Naive B cell (primary cell): ENCODE data around the gene SLC16A3. TPM values are rescaled to one million over a fixed set of nuclear protein-coding genes. Genes with fewer than 3 reads are reported as not detected.
A peak's percentile ranks its signal among the peaks of the same experiment; 100 is the strongest.
"Not testable (repeated sequence)": the region's sequence is repeated elsewhere in the genome, so short reads cannot be mapped to it uniquely, and the experiment has no call there.

Source experiments
- ATAC-seq, 2 donors: fragments of 150-1000 bp; cut with Tn5 transposase; 2 replicates each; pipeline ENCODE4 v1.10.0; 2021; ENCODE audit warnings: low read depth in 2 of 2, mild to moderate bottlenecking in 2 of 2, moderate library complexity in 2 of 2
- DNase-seq: peaks from one replicate; pipeline ENCODE4 v3.0.0; 2022
- H3K27ac Mint-ChIP-seq, 6 donors: one replicate each; pipeline ENCODE4 v1.8.0; 2020 to 2022; ENCODE audit warnings: mild to moderate bottlenecking in 6 of 6, mixed read lengths in 6 of 6, moderate library complexity in 5 of 6, inconsistent platforms in 2 of 6
- H3K27me3 Mint-ChIP-seq, 3 donors: one replicate each; pipeline ENCODE4 v1.8.0; 2021 to 2022; ENCODE audit warnings: mixed read lengths in 3 of 3, mild to moderate bottlenecking in 1 of 3
- H3K36me3 Mint-ChIP-seq, 2 donors: one replicate each; pipeline ENCODE4 v1.8.0; 2020 to 2022; ENCODE audit warnings: mixed read lengths in 2 of 2, inconsistent platforms in 1 of 2, mild to moderate bottlenecking in 1 of 2
- H3K4me1 Mint-ChIP-seq, 3 donors: one replicate each; pipeline ENCODE4 v1.8.0; 2020 to 2022; ENCODE audit warnings: mixed read lengths in 3 of 3, inconsistent platforms in 1 of 3, mild to moderate bottlenecking in 1 of 3, moderate library complexity in 1 of 3
- H3K4me3 Mint-ChIP-seq, 8 donors: one replicate each; pipeline ENCODE4 v1.8.0; 2020 to 2022; ENCODE audit warnings: mild to moderate bottlenecking in 8 of 8, mixed read lengths in 8 of 8, moderate library complexity in 8 of 8, inconsistent platforms in 2 of 8
- H3K9me3 Mint-ChIP-seq, 7 donors: one replicate each; pipeline ENCODE4 v1.8.0; 2020 to 2022; ENCODE audit warnings: mixed read lengths in 7 of 7, mild to moderate bottlenecking in 5 of 7, inconsistent platforms in 2 of 7, moderate library complexity in 1 of 7
- polyA plus RNA-seq, 6 donors: library from polyadenylated mRNA; unstranded; fragments of 300-500 nt; fragmentation: Illumina TruSeq; gene quantifications; one replicate each; pipeline ENCODE4 v1.2.3, GENCODE V29; 2021; ENCODE audit warnings: low read depth in 6 of 6

The SLC16A3 gene
- polyA plus RNA-seq = 1 to 10 TPM; 1.9 to 3.6 (median 1.9) TPM

DNA sequence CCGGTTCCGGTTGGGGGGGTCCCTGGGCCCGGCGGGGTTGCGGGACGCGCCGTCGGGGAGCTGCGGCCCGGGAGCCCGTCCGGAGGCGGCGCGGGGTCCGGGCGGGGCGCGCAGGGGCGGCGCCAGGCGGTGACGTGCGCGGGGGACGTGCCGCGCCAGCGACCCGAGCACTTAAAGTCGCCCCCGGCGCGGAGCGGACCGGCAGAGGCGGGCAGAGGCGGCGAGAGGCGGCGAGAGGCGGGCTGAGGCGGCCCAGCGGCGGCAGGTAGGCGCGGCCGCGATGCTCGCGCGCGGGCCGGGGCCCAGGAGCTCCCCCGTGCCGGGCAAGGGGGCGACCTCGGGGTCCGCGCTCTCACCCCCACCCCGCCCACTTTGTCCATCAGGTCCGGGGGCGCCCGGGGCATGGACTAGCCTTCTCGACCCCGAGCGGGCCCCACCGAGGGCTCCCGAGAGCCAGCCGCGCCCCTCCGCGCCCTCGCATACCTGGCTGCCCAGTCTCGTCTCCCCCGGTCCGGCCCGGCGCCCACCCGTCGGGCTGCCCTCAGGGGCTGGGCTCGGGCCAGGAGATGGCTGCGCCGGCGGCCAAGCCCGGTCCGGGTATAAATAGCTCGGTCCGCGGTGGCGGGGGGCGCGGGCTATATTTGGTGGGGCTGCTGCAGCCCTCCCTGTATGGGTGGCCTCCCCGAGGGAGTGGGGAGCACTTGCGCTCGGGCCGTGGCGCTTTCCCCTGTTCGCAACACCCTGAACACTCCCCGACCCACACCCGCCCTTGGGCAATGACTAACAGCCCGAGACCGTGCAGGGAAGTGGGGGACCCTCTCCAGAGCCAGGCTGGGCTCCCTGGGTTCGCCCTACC, at the start of gene SLC16A3:
SLC16A3 (plus strand) TSS at position 201 of the 856 bp plus-strand sequence. CDS start 6,967 bp downstream, outside the sequence.
- peaks cover 7 to 16% (median 13%) of the 10 kb centered on the region in 3 donors for H3K4me1 Mint-ChIP-seq
- H3K9me3 Mint-ChIP-seq = no peaks in the 10 kb centered on the region
- no peaks in the 10 kb centered on the region for H3K27me3 Mint-ChIP-seq
- peak within 1 kb of the TSS; percentile 87 to 99 (median 93) for H3K27ac Mint-ChIP-seq
- DNase-seq = peak; percentile 79
- peak within 1 kb of the TSS; percentile 82 to 96 (median 86) for H3K4me3 Mint-ChIP-seq
- peak; percentile 73 to 77 for ATAC-seq
- H3K36me3 Mint-ChIP-seq = no peaks in the 10 kb centered on the region

DNA sequence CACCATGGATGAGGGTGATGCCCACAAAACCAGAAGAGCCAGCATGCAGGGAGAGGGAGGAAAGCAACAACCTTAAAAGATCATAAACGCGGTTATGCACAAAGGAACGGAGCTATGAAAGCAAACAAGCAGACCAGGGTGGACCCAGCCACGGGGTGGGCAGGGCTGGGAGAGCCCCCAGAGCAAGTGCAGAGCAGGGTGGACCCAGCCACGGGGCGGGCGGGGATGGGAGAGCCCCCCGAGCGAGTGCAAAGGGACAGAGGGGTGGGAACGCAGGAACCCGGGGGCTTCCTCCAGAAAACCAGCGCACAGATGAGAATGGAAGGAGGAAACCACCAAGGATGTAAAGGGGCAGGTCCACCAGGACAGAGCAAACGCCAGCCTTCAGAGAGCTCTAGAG, 49.4 kb upstream of the SLC16A3 start:
- ATAC-seq = no peak
- Mint-ChIP-seq H3K4me3 (no peak overlapping the region), H3K27me3 (no peaks in the 10 kb centered on the region), H3K36me3 (no peaks in the 10 kb centered on the region), H3K27ac (no peak overlapping the region), H3K4me1 (peaks cover 0 to 5% (median 0%) of the 10 kb centered on the region in 3 donors), H3K9me3 (no peaks in the 10 kb centered on the region)
- no peak for DNase-seq

DNA sequence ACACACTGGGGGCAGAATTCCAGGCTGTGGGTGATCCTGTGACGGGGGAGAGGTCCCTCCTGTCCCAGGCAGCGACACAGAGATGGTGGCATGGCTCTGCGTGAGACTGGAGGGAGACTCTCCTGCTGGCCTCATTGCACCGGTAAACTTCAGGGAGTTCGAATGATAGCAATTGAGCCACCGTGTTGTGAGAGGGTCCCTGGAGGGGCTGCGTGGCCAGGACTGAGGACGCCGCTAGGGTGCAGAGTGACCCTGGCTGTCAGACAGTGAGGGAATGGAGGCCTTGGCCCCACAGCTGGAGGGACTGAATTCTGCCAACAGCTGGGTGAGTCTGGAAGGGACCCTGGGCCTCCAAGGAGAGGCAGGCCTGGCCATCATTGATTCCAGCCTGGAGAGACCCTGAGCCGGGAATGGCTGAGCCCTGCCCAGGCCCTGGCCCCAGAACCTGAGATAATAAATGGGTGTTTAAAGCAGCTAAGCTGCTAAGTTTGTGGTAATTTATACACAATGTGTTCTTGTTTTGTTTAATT, 48.8 kb upstream of the SLC16A3 start:
- peaks cover 0 to 5% (median 0%) of the 10 kb centered on the region in 3 donors for H3K4me1 Mint-ChIP-seq
- H3K36me3 Mint-ChIP-seq = no peaks in the 10 kb centered on the region
- peak overlapping the region in 1 of 6 donors; percentile 84 for H3K27ac Mint-ChIP-seq
- H3K4me3 Mint-ChIP-seq = no peak overlapping the region
- ATAC-seq (no peak), DNase-seq (no peak)
- no peaks in the 10 kb centered on the region for H3K9me3 Mint-ChIP-seq
- H3K27me3 Mint-ChIP-seq = no peaks in the 10 kb centered on the region

DNA sequence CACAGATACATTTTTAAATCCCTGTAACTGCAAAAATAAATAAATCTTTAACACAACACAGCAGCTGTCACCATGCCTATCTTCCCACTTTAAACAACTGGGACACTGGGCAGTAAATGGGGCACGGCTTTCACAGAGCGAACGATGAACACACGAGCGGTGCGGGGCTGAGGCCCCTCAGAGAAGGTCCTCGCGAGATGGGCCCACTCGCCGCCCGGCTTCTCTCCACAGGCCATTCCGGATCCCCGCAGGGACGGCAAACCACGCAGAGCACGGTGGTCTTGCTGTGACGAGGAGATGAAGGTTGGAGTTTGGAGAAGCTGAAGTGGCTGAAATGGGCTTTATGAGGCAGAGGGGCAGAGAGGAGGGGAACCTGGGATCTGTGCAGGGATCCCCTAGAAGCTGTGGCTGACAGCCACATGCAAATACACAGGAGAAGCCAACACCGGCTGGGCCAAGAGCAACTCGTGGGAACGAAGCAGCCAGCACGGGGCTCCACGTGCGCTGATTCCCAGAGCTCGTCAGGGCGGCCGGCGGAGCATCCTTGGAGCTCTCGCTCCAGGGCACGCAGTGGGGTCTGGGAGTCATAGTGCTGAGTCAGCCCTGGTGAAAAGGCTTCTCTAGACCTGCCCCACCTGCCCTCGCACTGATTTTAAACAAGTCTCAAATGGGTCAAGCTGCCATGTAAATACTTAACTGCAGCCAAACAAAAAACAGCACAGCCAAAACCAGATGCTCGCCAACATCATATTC, 47.9 kb upstream of the SLC16A3 start:
- no peak overlapping the region for H3K27ac Mint-ChIP-seq
- H3K4me3 Mint-ChIP-seq = no peak overlapping the region
- ATAC-seq (no peak), DNase-seq (no peak)
- no peaks in the 10 kb centered on the region for H3K27me3 Mint-ChIP-seq
- no peaks in the 10 kb centered on the region for H3K36me3 Mint-ChIP-seq
- H3K4me1 Mint-ChIP-seq = peaks cover 0 to 5% (median 0%) of the 10 kb centered on the region in 3 donors
- no peaks in the 10 kb centered on the region for H3K9me3 Mint-ChIP-seq

DNA sequence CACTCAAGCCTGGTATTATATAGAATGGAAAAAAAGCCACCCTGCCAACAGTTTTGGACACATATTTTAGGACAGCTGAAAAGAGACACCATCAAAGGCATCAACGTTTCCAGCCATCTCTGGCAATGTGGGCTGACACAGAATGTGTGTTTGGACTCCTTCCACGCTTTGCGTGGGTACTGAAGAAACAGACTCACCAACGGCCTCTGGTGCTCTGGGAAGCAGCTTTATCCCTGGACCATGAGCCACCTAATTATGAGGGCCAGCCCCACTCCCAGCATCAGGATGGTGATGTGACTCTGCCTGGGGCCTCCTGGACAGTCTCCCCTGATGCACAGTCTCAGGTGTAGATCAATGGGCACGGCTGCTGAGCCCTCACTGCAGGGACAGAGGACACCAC, 44.1 kb upstream of the SLC16A3 start:
- H3K4me3 Mint-ChIP-seq = peak overlapping the region in 1 of 8 donors; percentile 4
- H3K36me3 Mint-ChIP-seq = no peaks in the 10 kb centered on the region
- no peak for ATAC-seq
- no peaks in the 10 kb centered on the region for H3K27me3 Mint-ChIP-seq
- no peak for DNase-seq
- no peak overlapping the region for H3K27ac Mint-ChIP-seq
- H3K9me3 Mint-ChIP-seq = no peaks in the 10 kb centered on the region
- H3K4me1 Mint-ChIP-seq = peaks cover 0 to 5% (median 0%) of the 10 kb centered on the region in 3 donors

DNA sequence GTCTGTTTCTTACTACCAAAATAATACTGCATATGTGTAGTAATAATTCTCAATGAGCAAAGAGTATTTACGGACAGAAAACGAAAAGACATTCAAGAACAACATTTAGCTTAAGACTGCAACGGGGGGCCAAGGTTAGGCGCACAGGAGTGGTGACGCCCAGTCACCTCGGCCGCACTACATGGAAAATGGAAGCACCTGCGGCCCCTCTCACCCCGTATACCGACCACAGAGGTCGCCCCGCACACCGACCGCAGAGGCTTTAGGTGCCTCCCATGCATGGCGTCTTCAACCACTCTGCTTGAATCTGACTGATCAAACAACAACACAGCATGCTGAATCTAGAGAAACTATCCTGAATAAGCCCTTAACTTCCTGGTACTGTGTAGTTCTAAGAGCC, 42.6 kb upstream of the SLC16A3 start:
- peaks cover 0 to 5% (median 0%) of the 10 kb centered on the region in 3 donors for H3K4me1 Mint-ChIP-seq
- H3K27me3 Mint-ChIP-seq = no peaks in the 10 kb centered on the region
- no peaks in the 10 kb centered on the region for H3K36me3 Mint-ChIP-seq
- H3K27ac Mint-ChIP-seq = no peak overlapping the region
- no peak for ATAC-seq
- no peak overlapping the region for H3K4me3 Mint-ChIP-seq
- H3K9me3 Mint-ChIP-seq = no peaks in the 10 kb centered on the region
- no peak for DNase-seq

DNA sequence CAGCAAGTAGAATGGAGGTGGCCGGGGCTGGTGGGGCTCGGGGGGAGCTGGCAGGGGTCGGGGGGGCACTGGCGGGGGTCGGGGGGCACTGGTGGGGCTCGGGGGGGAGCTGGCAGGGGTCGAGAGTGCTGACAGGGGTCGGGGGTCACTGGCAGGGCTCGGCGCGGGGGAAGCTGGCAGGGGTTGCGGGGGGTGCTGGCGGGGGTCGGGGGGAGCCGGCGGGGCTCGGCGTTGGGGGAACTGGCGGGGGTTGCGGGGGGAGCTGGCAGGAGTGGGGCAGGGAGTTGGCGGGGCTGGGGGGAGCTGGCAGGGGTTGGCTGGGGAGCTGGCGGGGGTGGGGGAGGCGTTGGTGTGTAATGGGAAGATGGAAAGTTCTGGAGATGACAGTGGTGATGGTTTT, 41.3 kb upstream of the SLC16A3 start:
- H3K27ac Mint-ChIP-seq = no peak overlapping the region
- H3K9me3 Mint-ChIP-seq = no peaks in the 10 kb centered on the region
- ATAC-seq (no peak), DNase-seq (no peak)
- H3K36me3 Mint-ChIP-seq = no peaks in the 10 kb centered on the region
- peaks cover 0 to 5% (median 0%) of the 10 kb centered on the region in 3 donors for H3K4me1 Mint-ChIP-seq
- H3K4me3 Mint-ChIP-seq = no peak overlapping the region
- H3K27me3 Mint-ChIP-seq = no peaks in the 10 kb centered on the region

DNA sequence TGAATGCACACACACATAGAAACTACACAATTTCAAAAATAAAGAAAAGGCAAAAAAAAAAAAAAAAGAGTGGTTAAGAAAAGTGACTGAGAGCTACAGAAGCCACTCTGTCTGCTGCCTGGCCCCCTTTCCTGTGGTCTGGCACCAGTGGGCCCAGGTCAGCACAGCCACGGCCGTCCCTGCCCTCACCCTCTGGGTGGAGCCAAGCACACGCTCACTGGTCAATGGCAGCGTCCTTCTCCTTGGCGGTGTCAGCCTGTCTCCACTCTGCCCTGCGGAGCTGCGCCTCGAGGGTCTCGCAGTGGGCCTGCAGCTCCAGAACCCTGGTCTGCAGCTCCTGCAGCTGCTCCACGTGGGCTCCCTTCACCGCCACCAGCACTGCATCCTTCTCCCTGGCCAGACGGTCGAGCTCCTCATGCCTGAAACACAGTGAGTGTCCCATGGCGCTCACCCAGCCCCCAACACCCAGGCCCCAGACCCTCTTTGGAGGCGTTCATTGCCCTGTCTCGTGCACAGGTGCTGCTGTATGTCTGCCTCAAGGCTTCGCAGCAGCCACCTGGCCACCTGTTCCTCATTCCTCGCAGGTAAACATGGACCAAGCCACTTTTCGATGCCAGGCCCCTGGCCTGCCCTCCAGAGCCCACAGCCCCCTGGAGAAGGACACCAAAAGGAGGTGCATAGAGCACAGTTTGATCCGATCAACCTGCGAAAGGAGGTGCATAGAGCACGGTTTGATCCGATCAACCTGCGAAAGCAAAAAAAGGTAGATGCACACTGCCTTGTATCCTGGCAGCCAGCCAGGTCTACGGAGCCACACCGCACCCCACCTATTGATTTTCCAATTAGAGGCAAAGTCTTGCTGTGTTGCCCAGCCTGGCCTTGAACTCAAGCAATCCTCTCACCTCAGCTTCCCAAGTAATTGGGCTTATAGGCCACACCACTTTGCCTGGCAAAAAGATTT, 40.6 kb upstream of the SLC16A3 start:
- ATAC-seq = no peak
- Mint-ChIP-seq H3K27me3 (no peaks in the 10 kb centered on the region), H3K9me3 (no peaks in the 10 kb centered on the region), H3K36me3 (peaks cover 0 to 3% of the 10 kb centered on the region in 2 donors), H3K4me3 (no peak overlapping the region), H3K4me1 (peaks cover 0 to 5% (median under 1%) of the 10 kb centered on the region in 3 donors), H3K27ac (peak overlapping the region in 1 of 6 donors; percentile 69)
- no peak for DNase-seq

DNA sequence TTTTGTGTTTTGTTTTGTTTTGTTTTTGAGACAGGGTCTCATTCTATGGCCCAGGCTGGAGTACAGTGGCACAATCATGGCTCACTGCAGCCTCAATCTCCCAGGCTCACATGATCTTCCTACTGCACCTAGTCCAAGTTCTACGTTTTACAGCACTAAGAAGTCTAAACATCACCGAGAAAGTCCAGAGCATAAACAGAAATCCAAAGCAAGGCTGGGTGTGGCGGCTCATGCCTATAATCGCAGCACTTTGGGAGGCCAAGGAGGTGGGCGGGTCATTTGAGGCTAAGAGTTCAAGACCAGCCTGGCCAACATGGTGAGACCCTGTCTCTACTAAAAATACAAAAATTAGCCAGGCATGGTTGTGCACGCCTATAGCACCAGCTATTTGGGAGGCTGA, 35.8 kb upstream of the SLC16A3 start:
- H3K4me3 Mint-ChIP-seq = peak overlapping the region in 1 of 8 donors; percentile 54
- not testable (repeated sequence) for H3K27me3 Mint-ChIP-seq, H3K27ac Mint-ChIP-seq, H3K4me1 Mint-ChIP-seq, H3K36me3 Mint-ChIP-seq, DNase-seq, H3K9me3 Mint-ChIP-seq, ATAC-seq

DNA sequence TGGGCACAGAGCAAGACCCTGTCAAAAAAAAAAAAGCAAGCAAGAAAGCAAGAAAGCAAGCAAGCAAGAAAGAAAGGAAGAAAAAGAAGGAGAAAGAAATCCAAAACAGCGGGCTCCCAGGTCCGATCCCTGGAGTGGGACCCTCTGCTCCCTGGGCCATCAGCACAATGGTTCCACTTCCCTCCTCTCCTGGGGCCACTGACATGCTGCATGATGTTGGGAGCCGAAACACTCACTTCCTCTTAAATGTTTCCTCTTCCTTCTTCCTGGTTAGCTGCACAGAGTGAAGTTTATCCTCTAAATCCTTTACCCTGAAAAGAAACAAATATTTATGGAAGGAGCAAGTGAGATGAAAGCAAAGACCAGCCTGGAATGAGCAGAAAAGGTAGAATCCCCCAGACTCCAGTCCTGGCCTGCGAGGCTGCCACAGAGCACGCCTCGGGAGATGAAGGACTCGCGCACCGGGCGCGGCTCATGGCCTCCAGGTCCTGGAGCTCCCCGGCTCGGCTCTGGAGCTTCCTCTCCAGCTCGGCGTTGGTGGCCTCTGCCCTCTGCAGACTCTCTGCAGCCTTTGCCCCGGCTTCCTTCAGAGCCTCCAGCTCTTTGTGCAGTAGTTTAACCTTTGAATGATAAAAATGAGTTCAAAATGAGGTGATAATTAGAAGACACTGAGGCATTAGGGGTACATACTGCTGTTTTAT, 35.2 kb upstream of the SLC16A3 start:
- Mint-ChIP-seq H3K27me3 (no peaks in the 10 kb centered on the region), H3K36me3 (peaks cover 8 to 9% of the 10 kb centered on the region in 2 donors), H3K27ac (peak overlapping the region in 1 of 6 donors; percentile 65), H3K4me3 (peak overlapping the region in 1 of 8 donors; percentile 54), H3K4me1 (peaks cover 0 to 10% (median 0%) of the 10 kb centered on the region in 3 donors), H3K9me3 (no peaks in the 10 kb centered on the region)
- DNase-seq (no peak), ATAC-seq (no peak)

DNA sequence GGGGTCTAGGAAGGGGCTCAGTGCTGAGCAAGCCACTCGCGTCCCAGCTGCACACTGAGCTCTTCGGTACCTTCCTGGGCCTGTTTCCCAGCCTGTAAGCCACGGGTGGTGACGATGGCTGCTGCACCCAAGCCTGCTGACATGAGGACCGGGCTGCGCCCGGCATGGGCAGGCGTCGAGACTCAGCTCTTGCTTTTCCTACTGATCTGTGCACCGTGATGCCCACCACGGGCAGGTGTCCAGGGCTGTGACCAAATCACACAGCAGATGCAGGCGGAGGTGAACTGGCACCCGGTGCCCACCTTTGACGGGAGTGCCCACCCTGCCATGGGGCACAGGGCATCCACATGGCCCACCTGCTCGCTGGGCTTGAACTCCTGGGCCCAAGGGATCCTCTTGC, 34.1 kb upstream of the SLC16A3 start:
- Mint-ChIP-seq H3K27me3 (no peaks in the 10 kb centered on the region), H3K4me1 (peaks cover 0 to 10% (median 0%) of the 10 kb centered on the region in 3 donors), H3K36me3 (peaks cover 8 to 9% of the 10 kb centered on the region in 2 donors), H3K9me3 (no peaks in the 10 kb centered on the region), H3K4me3 (no peak overlapping the region), H3K27ac (no peak overlapping the region)
- DNase-seq (no peak), ATAC-seq (no peak)
